ENCODE data around the gene CYP19A1.

DNA sequence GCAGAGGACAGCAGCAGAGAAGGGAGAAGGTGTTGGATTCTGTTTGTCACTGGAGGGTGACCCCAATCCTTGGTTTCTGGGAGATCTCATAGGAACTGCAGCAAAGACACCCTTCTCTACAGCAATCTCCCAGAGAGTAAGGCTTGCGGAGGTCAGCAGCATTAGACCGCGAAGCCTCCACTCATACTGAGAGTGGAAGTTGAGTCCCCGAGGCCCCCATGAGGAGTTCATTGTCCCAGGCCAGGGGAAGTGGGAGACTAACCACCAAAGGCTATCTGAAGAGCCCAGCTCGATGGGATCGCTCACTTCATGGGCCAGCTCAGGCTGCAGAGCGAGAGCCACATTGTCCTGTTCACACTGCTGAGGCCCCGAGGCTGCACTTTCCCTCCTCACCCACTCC is 47.6 kb upstream of the CYP19A1 start:
- TF ChIP-seq EP300 (IDR thresholded peaks at IDR 0.05; ENCODE audit: borderline replicate concordance in 1 of 2, control insufficient read depth in 1 of 2, low read depth in 2 of 2, low read length in 2 of 2) (no peak), SUPT20H (IDR thresholded peaks at IDR 0.05; ENCODE audit: borderline replicate concordance, control insufficient read depth, low read depth, low read length) (no peak), ZNF274 (IDR thresholded peaks at IDR 0.05; ENCODE audit: insufficient read depth, insufficient read length) (no peak), MYC (IDR thresholded peaks at IDR 0.05; ENCODE audit: insufficient read depth, insufficient read length, insufficient replicate concordance, low read length, severe bottlenecking) (no peak)
- TF ChIP-seq, protein P1, sequence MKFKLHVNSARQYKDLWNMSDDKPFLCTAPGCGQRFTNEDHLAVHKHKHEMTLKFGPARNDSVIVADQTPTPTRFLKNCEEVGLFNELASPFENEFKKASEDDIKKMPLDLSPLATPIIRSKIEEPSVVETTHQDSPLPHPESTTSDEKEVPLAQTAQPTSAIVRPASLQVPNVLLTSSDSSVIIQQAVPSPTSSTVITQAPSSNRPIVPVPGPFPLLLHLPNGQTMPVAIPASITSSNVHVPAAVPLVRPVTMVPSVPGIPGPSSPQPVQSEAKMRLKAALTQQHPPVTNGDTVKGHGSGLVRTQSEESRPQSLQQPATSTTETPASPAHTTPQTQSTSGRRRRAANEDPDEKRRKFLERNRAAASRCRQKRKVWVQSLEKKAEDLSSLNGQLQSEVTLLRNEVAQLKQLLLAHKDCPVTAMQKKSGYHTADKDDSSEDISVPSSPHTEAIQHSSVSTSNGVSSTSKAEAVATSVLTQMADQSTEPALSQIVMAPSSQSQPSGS (IDR thresholded peaks at IDR 0.05; ENCODE audit: low read length), result no peak
- TF ChIP-seq, protein P2, sequence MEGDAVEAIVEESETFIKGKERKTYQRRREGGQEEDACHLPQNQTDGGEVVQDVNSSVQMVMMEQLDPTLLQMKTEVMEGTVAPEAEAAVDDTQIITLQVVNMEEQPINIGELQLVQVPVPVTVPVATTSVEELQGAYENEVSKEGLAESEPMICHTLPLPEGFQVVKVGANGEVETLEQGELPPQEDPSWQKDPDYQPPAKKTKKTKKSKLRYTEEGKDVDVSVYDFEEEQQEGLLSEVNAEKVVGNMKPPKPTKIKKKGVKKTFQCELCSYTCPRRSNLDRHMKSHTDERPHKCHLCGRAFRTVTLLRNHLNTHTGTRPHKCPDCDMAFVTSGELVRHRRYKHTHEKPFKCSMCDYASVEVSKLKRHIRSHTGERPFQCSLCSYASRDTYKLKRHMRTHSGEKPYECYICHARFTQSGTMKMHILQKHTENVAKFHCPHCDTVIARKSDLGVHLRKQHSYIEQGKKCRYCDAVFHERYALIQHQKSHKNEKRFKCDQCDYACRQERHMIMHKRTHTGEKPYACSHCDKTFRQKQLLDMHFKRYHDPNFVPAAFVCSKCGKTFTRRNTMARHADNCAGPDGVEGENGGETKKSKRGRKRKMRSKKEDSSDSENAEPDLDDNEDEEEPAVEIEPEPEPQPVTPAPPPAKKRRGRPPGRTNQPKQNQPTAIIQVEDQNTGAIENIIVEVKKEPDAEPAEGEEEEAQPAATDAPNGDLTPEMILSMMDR (IDR thresholded peaks at IDR 0.05 in 2 of 3, conservative IDR thresholded peaks at IDR 0.05 in 1 of 3; ENCODE audit: control insufficient read depth in 2 of 3, extremely low read depth in 1 of 3, insufficient read depth in 1 of 3, low read depth in 3 of 3, low read length in 3 of 3), result no peak
